ENCODE results near the gene SIAE.

DNA sequence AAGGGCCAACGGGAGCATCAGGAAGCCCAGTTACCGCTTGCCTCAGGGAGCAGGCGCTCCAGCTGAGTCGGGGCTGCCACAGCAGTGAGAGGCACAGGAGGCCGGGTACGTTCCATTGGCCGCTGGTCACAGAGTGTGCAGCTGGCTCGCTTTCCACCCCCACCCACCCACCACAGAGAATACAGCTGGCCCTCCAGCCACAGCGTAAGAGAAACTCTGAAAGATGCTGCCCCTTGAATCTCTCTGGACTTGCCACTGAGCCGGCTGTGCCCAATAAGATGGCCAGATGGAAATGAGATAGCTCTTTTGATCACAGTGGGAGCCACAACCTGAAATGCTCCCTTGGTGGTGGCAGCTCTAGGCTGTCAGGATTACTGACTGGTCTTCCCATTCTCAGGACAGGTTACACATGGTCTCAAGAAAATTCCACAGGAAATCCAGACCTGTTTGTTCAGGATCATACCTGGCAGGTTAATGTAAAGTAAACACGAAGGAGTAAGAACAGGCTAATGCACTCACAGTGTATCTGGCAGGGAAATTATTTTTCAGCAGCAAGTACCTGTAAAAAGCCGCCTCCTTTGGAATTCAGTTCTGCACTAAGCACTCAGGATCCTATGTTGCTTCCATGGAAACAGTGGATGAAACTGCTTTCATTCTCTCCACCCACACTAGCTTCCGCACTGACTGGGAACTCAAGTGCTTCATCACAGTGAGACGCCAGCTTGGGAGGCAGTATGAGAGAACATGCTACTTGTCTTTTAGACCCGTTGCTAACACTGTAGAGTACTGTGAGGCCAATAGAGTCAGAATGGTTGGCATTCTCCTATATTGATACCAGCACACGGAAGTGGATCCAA is 16.5 kb downstream of the SIAE start:
- TF ChIP-seq CTCF (IDR thresholded peaks at IDR 0.05; ENCODE audit: low read depth, low read length) (no peak), POLR2A (IDR thresholded peaks at IDR 0.05; ENCODE audit: extremely low read depth, insufficient read length) (no peak), MYC (IDR thresholded peaks at IDR 0.05; ENCODE audit: low read depth, low read length) (no peak)
- TF ChIP-seq, protein P1, sequence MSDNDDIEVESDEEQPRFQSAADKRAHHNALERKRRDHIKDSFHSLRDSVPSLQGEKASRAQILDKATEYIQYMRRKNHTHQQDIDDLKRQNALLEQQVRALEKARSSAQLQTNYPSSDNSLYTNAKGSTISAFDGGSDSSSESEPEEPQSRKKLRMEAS (IDR thresholded peaks at IDR 0.05; ENCODE audit: low read depth, low read length) = no peak

All from NB4 (cell line).